ENCODE measurements around the gene SGCA.

Gene SGCA

DNA sequence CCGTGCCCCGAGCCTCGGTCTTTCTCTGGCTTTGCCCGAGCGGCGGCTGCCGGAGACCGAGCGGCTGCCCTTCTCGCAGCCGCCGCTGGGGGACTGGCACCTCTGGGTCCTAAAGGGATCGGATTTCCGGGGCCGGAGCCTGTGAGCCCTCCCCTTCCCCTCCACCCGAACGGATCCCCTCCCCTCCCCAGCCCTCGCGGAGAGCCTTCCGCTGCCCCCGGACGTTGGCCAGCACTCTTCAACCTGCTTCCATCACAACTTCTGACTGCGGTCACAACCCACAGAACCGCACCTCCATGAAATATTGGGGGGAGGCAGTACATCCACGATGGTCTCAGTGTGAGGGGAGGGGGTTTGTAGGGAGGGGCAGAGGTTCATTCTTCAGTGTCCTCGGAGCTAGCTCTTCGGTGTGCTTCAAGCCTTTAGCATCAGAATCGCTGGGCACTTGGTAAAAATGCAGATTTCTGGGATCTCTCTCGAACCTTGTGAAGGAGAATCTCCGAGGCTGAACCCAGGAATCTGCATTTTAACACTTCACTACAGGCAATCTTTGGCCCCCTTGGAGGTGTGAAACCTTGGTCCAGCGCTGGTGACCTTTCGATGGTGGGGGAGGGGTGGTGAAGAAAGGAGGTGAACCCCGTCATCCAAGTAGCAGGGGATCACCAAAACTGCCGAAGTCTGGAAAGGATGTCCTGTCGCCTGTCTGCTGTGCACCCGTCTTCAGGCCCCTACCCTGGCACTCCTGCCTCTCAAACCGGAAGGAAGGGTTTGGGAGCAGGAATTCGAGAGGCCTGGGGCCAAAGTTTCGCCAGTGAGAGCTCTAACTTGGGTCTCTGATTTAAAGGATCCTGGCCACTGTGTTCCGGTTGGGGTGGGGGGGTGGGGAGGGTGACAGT lies 14.5 kb upstream of the SGCA start:
- Mint-ChIP-seq H3K27ac (peak overlapping the region; percentile 94), H3K27me3 (no peaks in the 10 kb centered on the region), H3K4me3 (peak overlapping the region; percentile 85), H3K4me1 (ENCODE audit: low read depth) (peaks cover 47% of the 10 kb centered on the region), H3K36me3 (ENCODE audit: low read depth) (peaks cover 27% of the 10 kb centered on the region), H3K9me3 (no peaks in the 10 kb centered on the region)
- peak; percentile 89 for DNase-seq

- Mint-ChIP-seq H3K4me3 (peak overlapping the region; percentile 85), H3K27ac (peak overlapping the region; percentile 94), H3K4me1 (ENCODE audit: low read depth) (peaks cover 39% of the 10 kb centered on the region), H3K27me3 (no peaks in the 10 kb centered on the region), H3K36me3 (ENCODE audit: low read depth) (peaks cover 20% of the 10 kb centered on the region), H3K9me3 (no peaks in the 10 kb centered on the region)
- DNase-seq, result peak; percentile 77
These were observed 13.8 kb upstream of the SGCA start for GRCh38 chr17:50151937-50152547.

DNA sequence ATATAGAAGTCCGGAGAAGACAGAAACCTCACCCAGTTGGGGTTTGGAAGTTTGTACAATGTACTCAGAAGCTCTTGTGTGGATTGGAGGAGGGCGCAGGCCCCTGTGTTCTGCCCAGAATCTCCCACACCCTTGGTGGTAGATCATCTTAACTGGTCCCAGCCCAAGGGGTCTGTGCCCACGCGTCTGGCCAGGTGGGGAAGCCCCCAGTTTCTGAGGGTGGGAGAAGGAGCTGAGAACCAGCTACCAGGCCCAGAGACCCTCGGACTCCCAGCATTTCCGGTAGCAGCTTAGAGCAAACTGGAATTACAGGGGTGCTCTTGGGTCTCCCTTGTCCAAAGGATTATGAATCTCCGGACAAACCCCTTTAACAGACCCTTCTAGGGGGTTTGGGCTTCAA lies 13.1 kb upstream of the SGCA start:
- Mint-ChIP-seq H3K36me3 (ENCODE audit: low read depth) (peaks cover 13% of the 10 kb centered on the region), H3K4me3 (no peak overlapping the region), H3K27me3 (no peaks in the 10 kb centered on the region), H3K27ac (peak overlapping the region; percentile 94), H3K9me3 (no peaks in the 10 kb centered on the region), H3K4me1 (ENCODE audit: low read depth) (peaks cover 33% of the 10 kb centered on the region)
- no peak for DNase-seq

DNA sequence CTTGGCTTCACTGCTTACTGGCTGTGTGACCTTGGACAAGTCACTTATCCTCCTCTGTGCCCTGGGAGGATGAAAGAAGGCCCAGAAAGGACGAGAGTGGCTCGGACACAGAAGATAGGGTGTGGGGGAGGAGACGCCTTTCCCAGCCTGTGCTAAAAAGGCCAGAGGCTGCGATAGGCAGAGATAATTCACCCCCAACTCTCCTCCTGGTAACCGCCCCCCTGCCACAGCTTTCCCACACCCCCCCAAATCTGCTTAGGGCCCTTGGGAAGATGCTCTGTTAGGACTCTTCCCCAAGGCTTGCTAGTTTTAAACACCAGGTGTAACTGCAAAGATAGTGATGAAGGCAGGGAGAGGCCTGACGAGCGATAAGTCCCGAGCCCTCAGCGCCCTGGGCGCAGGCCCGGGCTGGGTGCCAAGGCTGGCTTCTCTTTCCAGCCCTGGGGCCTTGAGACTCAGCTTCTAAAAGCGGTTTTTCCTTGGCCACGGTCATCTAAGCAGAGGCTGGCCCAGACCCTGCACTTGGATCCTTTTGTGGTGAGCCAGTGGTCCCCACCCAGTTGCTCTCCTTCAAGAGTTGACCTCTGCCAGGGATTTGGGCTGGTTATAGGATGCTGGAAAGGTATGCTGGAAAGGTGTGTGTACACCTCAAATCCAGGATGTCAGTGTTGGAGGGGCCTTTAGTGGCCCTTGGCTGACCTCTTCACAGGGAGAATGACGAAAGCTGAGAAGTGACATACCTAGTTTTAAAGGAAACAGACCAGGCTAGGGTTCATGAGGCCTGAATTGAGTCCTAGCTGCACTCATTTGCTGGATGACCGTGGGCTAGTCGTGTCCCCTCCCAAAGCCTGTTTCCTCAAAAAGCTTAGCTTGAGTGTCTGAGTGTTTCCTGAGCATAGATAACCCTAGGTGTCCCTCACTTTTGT lies 11.9 kb upstream of the SGCA start:
- Mint-ChIP-seq H3K4me1 (ENCODE audit: low read depth) (peaks cover 38% of the 10 kb centered on the region), H3K36me3 (ENCODE audit: low read depth) (peaks cover 4% of the 10 kb centered on the region), H3K4me3 (no peak overlapping the region), H3K27ac (peak overlapping the region; percentile 38), H3K9me3 (no peaks in the 10 kb centered on the region), H3K27me3 (no peaks in the 10 kb centered on the region)
- no peak for DNase-seq

- no peaks in the 10 kb centered on the region for H3K9me3 Mint-ChIP-seq
- H3K36me3 Mint-ChIP-seq (ENCODE audit: low read depth), result peaks cover 2% of the 10 kb centered on the region
- H3K27me3 Mint-ChIP-seq, result no peaks in the 10 kb centered on the region
- H3K4me1 Mint-ChIP-seq (ENCODE audit: low read depth), result peaks cover 38% of the 10 kb centered on the region
- peak overlapping the region; percentile 38 for H3K27ac Mint-ChIP-seq
- no peak overlapping the region for H3K4me3 Mint-ChIP-seq
- no peak for DNase-seq
These were observed 11.2 kb upstream of the SGCA start for GRCh38 chr17:50154604-50155003.

GRCh38 chr17:50155115-50155819 lies 10.5 kb upstream of the SGCA start:
- H3K4me1 Mint-ChIP-seq (ENCODE audit: low read depth), result peaks cover 38% of the 10 kb centered on the region
- H3K27me3 Mint-ChIP-seq, result no peaks in the 10 kb centered on the region
- no peak overlapping the region for H3K4me3 Mint-ChIP-seq
- DNase-seq, result no peak
- no peaks in the 10 kb centered on the region for H3K9me3 Mint-ChIP-seq
- peaks cover 2% of the 10 kb centered on the region for H3K36me3 Mint-ChIP-seq (ENCODE audit: low read depth)
- H3K27ac Mint-ChIP-seq, result peak overlapping the region; percentile 29

DNA sequence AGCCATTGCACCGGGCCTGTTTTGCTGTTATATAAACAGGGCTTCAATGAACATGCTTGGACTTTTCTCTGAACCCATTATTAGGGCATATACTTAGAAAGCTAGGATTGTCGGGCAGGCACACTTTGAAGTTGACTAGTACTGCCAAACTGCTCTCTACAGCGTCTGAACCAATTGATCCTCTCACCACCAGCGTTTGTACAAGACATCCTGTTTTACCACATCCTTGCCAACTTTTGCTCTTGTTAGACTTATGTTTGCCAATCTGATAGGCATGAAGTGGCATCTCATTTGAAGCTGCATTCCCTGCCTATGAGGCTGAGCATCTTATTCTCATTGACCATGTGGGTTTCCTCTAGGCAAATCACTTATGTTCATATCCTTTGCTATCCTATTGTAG lies 7.9 kb upstream of the SGCA start:
- peaks cover 45% of the 10 kb centered on the region for H3K4me1 Mint-ChIP-seq (ENCODE audit: low read depth)

DNA sequence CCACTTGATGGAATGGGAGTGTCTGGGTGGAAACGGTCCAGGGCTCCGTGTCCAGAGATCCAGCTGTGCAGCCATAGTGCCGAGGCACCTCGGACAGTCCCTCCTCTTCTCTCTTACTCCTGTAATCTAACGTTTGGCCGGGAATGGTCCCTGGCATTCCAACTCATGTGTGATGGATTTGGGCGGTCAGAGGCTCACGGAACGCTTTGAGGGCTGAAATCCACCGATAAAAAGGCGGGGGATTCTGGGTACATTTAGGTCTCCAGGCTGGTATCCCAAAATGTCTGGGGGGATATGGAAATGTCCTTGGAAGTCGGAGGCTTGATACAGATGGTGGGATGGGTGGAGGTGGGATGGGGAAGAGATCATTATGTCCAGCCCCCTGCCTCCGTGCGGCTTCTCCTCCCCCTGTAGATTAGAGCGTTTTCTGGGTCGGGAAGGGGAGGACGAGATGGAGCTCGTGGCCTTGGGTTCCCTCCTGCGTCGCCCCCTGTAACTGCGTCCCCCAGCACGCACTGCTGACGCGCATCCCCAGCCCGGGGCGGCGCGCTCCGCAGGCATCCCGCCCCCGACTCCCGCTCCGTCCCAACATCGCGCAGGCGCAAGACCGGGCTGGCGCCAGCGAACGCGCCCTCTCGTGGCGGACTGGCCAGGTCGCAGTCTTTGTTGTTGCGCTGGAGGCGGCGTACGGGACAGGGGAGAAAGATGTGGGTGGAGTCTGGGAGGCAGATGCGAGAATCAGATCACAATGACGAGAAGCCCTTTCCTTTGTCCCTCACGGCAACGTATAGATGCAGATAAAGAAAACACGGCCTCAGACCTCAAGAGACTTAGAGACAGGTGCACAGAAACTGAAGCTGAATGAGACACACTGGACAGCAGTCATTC lies 4.5 kb upstream of the SGCA start:
- no peaks in the 10 kb centered on the region for H3K27me3 Mint-ChIP-seq
- H3K27ac Mint-ChIP-seq, result peak overlapping the region; percentile 93
- peak; percentile 98 for DNase-seq

More for the DNA sequence above, 7.9 kb upstream of the SGCA start:
- Mint-ChIP-seq H3K36me3 (ENCODE audit: low read depth) (no peaks in the 10 kb centered on the region), H3K27ac (no peak overlapping the region), H3K4me3 (no peak overlapping the region), H3K9me3 (no peaks in the 10 kb centered on the region), H3K27me3 (no peaks in the 10 kb centered on the region)
- DNase-seq, result no peak

GRCh38 chr17:50161911-50162288 lies 3.9 kb upstream of the SGCA start:
- Mint-ChIP-seq H3K4me3 (peak overlapping the region; percentile 75), H3K27me3 (no peaks in the 10 kb centered on the region), H3K36me3 (ENCODE audit: low read depth) (no peaks in the 10 kb centered on the region), H3K4me1 (ENCODE audit: low read depth) (peaks cover 39% of the 10 kb centered on the region), H3K27ac (peak overlapping the region; percentile 93), H3K9me3 (no peaks in the 10 kb centered on the region)
- DNase-seq, result no peak

More for the DNA sequence above, 4.5 kb upstream of the SGCA start:
- peaks cover 39% of the 10 kb centered on the region for H3K4me1 Mint-ChIP-seq (ENCODE audit: low read depth)
- no peaks in the 10 kb centered on the region for H3K36me3 Mint-ChIP-seq (ENCODE audit: low read depth)
- H3K4me3 Mint-ChIP-seq, result peak overlapping the region; percentile 75
- H3K9me3 Mint-ChIP-seq, result no peaks in the 10 kb centered on the region

GRCh38 chr17:50162466-50163254 lies 3.1 kb upstream of the SGCA start:
- peaks cover 39% of the 10 kb centered on the region for H3K4me1 Mint-ChIP-seq (ENCODE audit: low read depth)
- no peak overlapping the region for H3K4me3 Mint-ChIP-seq
- no peaks in the 10 kb centered on the region for H3K36me3 Mint-ChIP-seq (ENCODE audit: low read depth)
- H3K27ac Mint-ChIP-seq, result peak overlapping the region; percentile 93
- H3K27me3 Mint-ChIP-seq, result no peaks in the 10 kb centered on the region
- H3K9me3 Mint-ChIP-seq, result no peaks in the 10 kb centered on the region
- DNase-seq, result no peak

GRCh38 chr17:50163843-50164696 lies 1.7 kb upstream of the SGCA start:
- Mint-ChIP-seq H3K27ac (no peak overlapping the region), H3K36me3 (ENCODE audit: low read depth) (no peaks in the 10 kb centered on the region), H3K4me1 (ENCODE audit: low read depth) (peaks cover 35% of the 10 kb centered on the region), H3K27me3 (no peaks in the 10 kb centered on the region), H3K4me3 (no peak overlapping the region), H3K9me3 (no peaks in the 10 kb centered on the region)
- no peak for DNase-seq

- Mint-ChIP-seq H3K36me3 (ENCODE audit: low read depth) (no peaks in the 10 kb centered on the region), H3K27me3 (no peaks in the 10 kb centered on the region), H3K4me3 (no peak overlapping the region), H3K9me3 (no peaks in the 10 kb centered on the region), H3K27ac (no peak overlapping the region), H3K4me1 (ENCODE audit: low read depth) (peaks cover 39% of the 10 kb centered on the region)
- no peak for DNase-seq
These were observed 1.2 kb upstream of the SGCA start for GRCh38 chr17:50164697-50164988.
